Activated T-helper 17 cell treated with anti-CD3 and anti-CD28 coated beads, Interleukin-2, amount 50 U/mL, for 72 hours (primary cell): ENCODE results near the gene CDKAL1. TPM values are rescaled to one million over a fixed set of nuclear protein-coding genes. Genes with fewer than 3 reads are reported as not detected.
"Not testable (repeated sequence)": the region's sequence is repeated elsewhere in the genome, so short reads cannot be mapped to it uniquely, and the experiment has no call there.

Source experiments
- ATAC-seq: fragments of 150-1000 bp; cut with Tn5 transposase; replicated peaks from 2 replicates; pipeline ENCODE4 v1.10.0; 2021; ENCODE audit warnings: mild to moderate bottlenecking, moderate library complexity
- H3K27ac Mint-ChIP-seq: one replicate; pipeline ENCODE4 v1.8.0; 2022; ENCODE audit warnings: mixed read lengths
- H3K27me3 Mint-ChIP-seq: one replicate; pipeline ENCODE4 v1.8.0; 2022; ENCODE audit warnings: mixed read lengths
- H3K36me3 Mint-ChIP-seq: one replicate; pipeline ENCODE4 v1.8.0; 2022; ENCODE audit warnings: low read depth, mild to moderate bottlenecking, mixed read lengths
- H3K4me1 Mint-ChIP-seq: one replicate; pipeline ENCODE4 v1.8.0; 2022; ENCODE audit warnings: mixed read lengths
- H3K4me3 Mint-ChIP-seq: one replicate; pipeline ENCODE4 v1.8.0; 2022; ENCODE audit warnings: mild to moderate bottlenecking, mixed read lengths
- H3K9me3 Mint-ChIP-seq: one replicate; pipeline ENCODE4 v1.8.0; 2022; ENCODE audit warnings: mixed read lengths
- total RNA-seq, 2 donors: library from RNA; stranded (reverse); gene quantifications; one replicate each; pipeline ENCODE4 v1.2.3, GENCODE V29; 2022

The CDKAL1 gene
- total RNA-seq, 2 donors from 2014 or later, result 27.7 to 31.9 TPM

GRCh38 chr6:20569000-20569610 lies 34.8 kb downstream of the CDKAL1 start:
- H3K27me3 Mint-ChIP-seq, result no peaks in the 10 kb centered on the region
- H3K9me3 Mint-ChIP-seq, result no peaks in the 10 kb centered on the region
- H3K4me3 Mint-ChIP-seq, result no peak overlapping the region
- peaks cover 16% of the 10 kb centered on the region for H3K4me1 Mint-ChIP-seq
- no peak overlapping the region for H3K27ac Mint-ChIP-seq
- ATAC-seq, result no peak
- H3K36me3 Mint-ChIP-seq, result peaks cover 30% of the 10 kb centered on the region

DNA sequence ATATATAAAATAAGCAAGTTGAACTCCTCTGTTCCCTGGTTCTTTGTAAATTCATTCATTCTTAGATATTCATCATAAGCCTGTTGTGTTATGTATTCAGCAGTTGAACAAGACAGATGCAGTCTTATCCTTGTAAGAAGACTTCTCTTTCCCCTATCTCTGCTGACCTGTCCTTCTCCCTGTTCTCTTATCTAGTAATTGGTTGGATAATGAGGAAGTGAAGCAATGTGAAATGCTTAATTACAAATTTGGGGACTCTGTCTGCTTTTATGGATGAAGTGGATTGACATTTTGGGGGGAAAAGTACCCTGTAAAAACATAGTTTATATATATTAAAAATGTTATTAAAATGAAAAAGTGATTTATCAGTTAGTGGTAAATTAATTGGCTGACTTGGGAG lies 37.0 kb downstream of the CDKAL1 start:
- H3K9me3 Mint-ChIP-seq, result no peaks in the 10 kb centered on the region
- H3K36me3 Mint-ChIP-seq, result peaks cover 49% of the 10 kb centered on the region

GRCh38 chr6:20572288-20572687 lies 38.0 kb downstream of the CDKAL1 start:
- no peaks in the 10 kb centered on the region for H3K9me3 Mint-ChIP-seq
- peaks cover 53% of the 10 kb centered on the region for H3K36me3 Mint-ChIP-seq
- H3K4me3 Mint-ChIP-seq, result no peak overlapping the region
- H3K4me1 Mint-ChIP-seq, result peaks cover 10% of the 10 kb centered on the region
- H3K27me3 Mint-ChIP-seq, result no peaks in the 10 kb centered on the region
- ATAC-seq, result no peak
- H3K27ac Mint-ChIP-seq, result no peak overlapping the region

More for the DNA sequence above, 37.0 kb downstream of the CDKAL1 start:
- H3K4me3 Mint-ChIP-seq, result no peak overlapping the region
- H3K27ac Mint-ChIP-seq, result no peak overlapping the region
- no peaks in the 10 kb centered on the region for H3K27me3 Mint-ChIP-seq
- H3K4me1 Mint-ChIP-seq, result peaks cover 10% of the 10 kb centered on the region
- no peak for ATAC-seq

DNA sequence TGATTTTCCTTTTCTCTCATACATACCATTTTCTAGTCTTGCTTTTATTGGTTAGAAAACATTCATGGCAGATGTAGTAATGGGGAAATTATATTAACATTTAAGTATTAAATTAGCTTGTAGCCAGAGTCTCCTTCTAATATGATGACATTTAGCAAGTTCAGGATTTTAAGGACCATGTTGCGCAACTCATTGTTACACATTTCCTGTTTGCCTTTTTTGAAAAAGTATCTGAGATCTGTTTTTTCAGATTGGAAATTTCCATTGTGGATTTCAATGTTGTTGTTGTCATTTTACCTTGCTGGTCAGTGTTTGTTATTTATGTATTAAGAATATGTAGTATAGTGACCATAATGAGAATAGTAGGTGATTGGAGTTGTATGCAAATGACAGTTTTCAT lies 38.7 kb downstream of the CDKAL1 start:
- peaks cover 10% of the 10 kb centered on the region for H3K4me1 Mint-ChIP-seq
- no peaks in the 10 kb centered on the region for H3K9me3 Mint-ChIP-seq
- H3K4me3 Mint-ChIP-seq, result no peak overlapping the region
- ATAC-seq, result no peak
- H3K27ac Mint-ChIP-seq, result no peak overlapping the region
- peaks cover 55% of the 10 kb centered on the region for H3K36me3 Mint-ChIP-seq
- H3K27me3 Mint-ChIP-seq, result no peaks in the 10 kb centered on the region

DNA sequence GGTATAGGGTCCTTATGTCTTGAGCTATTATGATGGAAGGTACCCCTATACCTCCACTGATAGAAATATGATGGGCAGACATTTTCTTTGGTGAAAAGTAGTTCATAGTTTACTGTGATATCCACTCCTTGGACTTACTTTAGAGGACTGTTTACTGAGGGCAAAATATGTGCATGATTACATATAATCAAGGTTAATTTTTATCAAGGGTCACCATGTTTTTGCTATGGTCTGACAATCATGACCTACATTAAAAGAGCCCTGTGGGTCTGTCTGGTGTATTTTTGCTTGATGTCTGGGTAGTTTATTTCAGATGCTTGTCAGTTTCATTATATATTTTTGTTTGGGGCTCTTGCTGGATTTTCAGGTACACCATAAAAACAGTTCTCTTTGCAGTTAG lies 40.1 kb downstream of the CDKAL1 start:
- no peak overlapping the region for H3K4me3 Mint-ChIP-seq
- peaks cover 55% of the 10 kb centered on the region for H3K36me3 Mint-ChIP-seq
- H3K27me3 Mint-ChIP-seq, result no peaks in the 10 kb centered on the region
- no peak for ATAC-seq
- peaks cover 5% of the 10 kb centered on the region for H3K4me1 Mint-ChIP-seq
- H3K27ac Mint-ChIP-seq, result no peak overlapping the region
- no peaks in the 10 kb centered on the region for H3K9me3 Mint-ChIP-seq

DNA sequence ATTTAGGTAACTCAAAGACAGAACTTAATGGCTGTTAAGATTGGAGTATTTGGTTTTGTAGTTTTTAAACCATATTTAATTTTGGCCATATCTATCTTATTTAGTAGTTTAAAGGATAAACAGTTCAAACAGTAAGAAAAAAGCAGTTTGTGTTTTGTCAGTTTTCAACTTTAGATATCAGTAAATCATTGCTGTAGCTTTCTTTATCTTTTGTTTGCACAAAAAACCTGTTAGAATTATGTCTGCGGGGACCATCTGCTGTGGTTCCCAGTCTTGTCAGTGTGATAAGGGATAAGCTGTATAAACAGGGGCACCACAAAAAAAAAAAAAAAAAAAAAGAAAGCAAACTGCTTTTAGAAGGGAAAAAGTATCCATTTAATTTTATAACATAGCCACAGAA lies 40.9 kb downstream of the CDKAL1 start:
- peaks cover 57% of the 10 kb centered on the region for H3K36me3 Mint-ChIP-seq
- H3K27ac Mint-ChIP-seq, result no peak overlapping the region
- ATAC-seq, result no peak
- peaks cover 5% of the 10 kb centered on the region for H3K4me1 Mint-ChIP-seq
- no peak overlapping the region for H3K4me3 Mint-ChIP-seq
- no peaks in the 10 kb centered on the region for H3K27me3 Mint-ChIP-seq
- no peaks in the 10 kb centered on the region for H3K9me3 Mint-ChIP-seq

GRCh38 chr6:20575704-20576451 lies 41.6 kb downstream of the CDKAL1 start:
- no peak for ATAC-seq
- Mint-ChIP-seq H3K27ac (no peak overlapping the region), H3K4me1 (peaks cover 5% of the 10 kb centered on the region), H3K4me3 (no peak overlapping the region), H3K27me3 (no peaks in the 10 kb centered on the region), H3K9me3 (no peaks in the 10 kb centered on the region), H3K36me3 (peaks cover 62% of the 10 kb centered on the region)

DNA sequence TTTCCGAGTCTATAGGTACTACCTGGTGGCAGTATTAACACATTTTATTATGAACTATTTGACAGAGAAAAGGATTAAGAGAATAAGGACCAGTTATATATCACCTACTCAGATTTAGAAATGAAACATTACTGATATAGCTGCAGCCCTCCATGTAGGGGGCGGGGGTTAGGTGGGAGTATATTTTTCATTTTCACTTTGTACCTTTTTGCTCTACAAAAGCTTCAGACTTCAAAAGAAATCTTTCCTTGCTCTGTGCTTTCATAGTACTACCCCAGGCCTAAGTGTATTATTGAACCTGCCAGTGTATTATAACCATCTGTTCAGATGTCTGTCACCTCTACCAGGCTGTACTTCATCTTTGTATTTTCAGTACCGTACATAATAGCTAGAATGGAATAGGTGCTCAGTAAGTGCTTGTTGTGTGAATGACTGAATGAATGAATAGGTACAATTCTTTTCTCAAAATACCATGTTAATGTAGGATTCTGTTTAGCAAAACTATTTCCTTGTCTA lies 43.0 kb downstream of the CDKAL1 start:
- ATAC-seq, result no peak
- H3K27me3 Mint-ChIP-seq, result no peaks in the 10 kb centered on the region
- H3K27ac Mint-ChIP-seq, result no peak overlapping the region
- H3K4me1 Mint-ChIP-seq, result peaks cover 1% of the 10 kb centered on the region
- peaks cover 62% of the 10 kb centered on the region for H3K36me3 Mint-ChIP-seq
- H3K4me3 Mint-ChIP-seq, result no peak overlapping the region
- H3K9me3 Mint-ChIP-seq, result no peaks in the 10 kb centered on the region

DNA sequence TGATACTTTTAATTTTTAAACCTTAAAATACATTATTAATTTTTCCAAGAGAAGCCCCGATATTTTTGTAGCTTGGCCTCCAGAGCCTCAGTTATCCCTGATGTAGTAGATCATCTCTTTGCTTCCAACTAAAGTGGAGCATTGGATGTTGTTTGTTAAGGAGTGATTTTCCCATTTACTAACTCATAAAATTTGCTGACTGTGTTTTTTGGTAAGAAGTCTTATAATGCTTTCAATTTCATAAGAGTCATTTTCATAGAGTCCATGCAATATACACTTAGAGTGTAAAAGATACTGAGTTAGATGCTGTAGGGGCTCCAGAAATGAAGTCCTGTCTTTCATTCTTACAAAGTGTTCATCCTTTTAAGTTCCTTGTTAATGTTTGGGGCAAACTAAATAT lies 46.8 kb downstream of the CDKAL1 start:
- no peak overlapping the region for H3K27ac Mint-ChIP-seq
- peaks cover 70% of the 10 kb centered on the region for H3K36me3 Mint-ChIP-seq
- H3K4me3 Mint-ChIP-seq, result no peak overlapping the region
- no peaks in the 10 kb centered on the region for H3K27me3 Mint-ChIP-seq
- H3K4me1 Mint-ChIP-seq, result peaks cover 18% of the 10 kb centered on the region
- no peak for ATAC-seq
- H3K9me3 Mint-ChIP-seq, result no peaks in the 10 kb centered on the region

DNA sequence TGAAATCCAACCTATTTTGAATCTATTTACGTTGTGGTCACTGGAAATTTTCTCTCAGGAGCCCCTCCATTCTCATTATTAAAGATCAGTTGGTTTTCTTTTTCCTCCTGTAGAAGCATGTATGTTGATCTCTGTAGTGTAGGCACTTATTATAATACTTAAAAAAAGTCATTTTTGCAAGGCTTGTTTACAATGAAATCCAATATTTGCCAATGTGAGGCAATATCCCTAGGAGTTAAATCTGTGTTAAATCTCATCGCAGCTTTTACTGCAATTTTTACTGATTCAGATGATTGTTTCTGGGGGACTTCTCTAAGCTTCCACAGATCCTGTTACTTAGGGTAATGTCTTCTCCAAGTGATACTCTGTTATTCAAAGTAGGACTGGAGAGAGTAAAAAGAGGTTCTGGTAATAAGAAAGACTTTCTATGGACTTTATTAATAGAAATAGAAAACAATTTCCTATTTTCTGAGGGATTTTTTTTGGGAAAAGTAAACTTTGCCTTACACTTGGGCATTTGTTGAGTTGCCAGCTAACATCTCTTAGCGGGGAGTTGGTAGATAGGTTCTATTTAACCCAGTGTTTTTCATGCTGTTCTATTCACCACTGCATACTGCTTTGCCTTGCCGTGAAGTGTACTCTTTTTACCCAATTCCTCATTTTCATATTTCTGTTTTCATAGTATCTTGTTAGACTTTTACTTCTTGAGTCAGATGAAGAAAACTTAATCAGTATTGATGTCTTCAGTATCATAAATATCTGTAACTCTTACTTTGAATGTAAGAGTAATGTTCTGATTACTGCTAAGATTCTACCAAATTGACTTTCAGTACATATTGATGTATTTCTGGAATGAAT lies 48.6 kb downstream of the CDKAL1 start:
- peak overlapping the region; percentile 12 for H3K27ac Mint-ChIP-seq
- H3K27me3 Mint-ChIP-seq, result no peaks in the 10 kb centered on the region
- H3K4me3 Mint-ChIP-seq, result peak overlapping the region; percentile 8
- H3K36me3 Mint-ChIP-seq, result peaks cover 56% of the 10 kb centered on the region
- ATAC-seq, result peak; percentile 86
- no peaks in the 10 kb centered on the region for H3K9me3 Mint-ChIP-seq
- H3K4me1 Mint-ChIP-seq, result peaks cover 18% of the 10 kb centered on the region

- no peak for ATAC-seq
- H3K36me3 Mint-ChIP-seq, result peaks cover 50% of the 10 kb centered on the region
- H3K4me1 Mint-ChIP-seq, result peaks cover 18% of the 10 kb centered on the region
- no peaks in the 10 kb centered on the region for H3K27me3 Mint-ChIP-seq
- H3K9me3 Mint-ChIP-seq, result no peaks in the 10 kb centered on the region
- H3K4me3 Mint-ChIP-seq, result peak overlapping the region; percentile 8
- peak overlapping the region; percentile 12 for H3K27ac Mint-ChIP-seq
Measured at GRCh38 chr6:20583444-20583800, 49.2 kb downstream of the CDKAL1 start.

- peaks cover 18% of the 10 kb centered on the region for H3K4me1 Mint-ChIP-seq
- peaks cover 42% of the 10 kb centered on the region for H3K36me3 Mint-ChIP-seq
- peak; percentile 27 for ATAC-seq
- H3K27ac Mint-ChIP-seq, result peak overlapping the region; percentile 23
- H3K27me3 Mint-ChIP-seq, result no peaks in the 10 kb centered on the region
- no peak overlapping the region for H3K4me3 Mint-ChIP-seq
- H3K9me3 Mint-ChIP-seq, result no peaks in the 10 kb centered on the region
Measured at GRCh38 chr6:20584100-20584731, 50.0 kb downstream of the CDKAL1 start.

- Mint-ChIP-seq H3K4me3 (no peak overlapping the region), H3K27ac (no peak overlapping the region), H3K4me1 (peaks cover 16% of the 10 kb centered on the region), H3K36me3 (peaks cover 58% of the 10 kb centered on the region), H3K27me3 (no peaks in the 10 kb centered on the region), H3K9me3 (peaks cover 6% of the 10 kb centered on the region)
- ATAC-seq, result no peak
Measured at GRCh38 chr6:20589266-20589665, 55.0 kb downstream of the CDKAL1 start.

- H3K27me3 Mint-ChIP-seq, H3K4me3 Mint-ChIP-seq: not testable (repeated sequence)
Measured at GRCh38 chr6:20590476-20590875, 56.2 kb downstream of the CDKAL1 start.

More at GRCh38 chr6:20590476-20590875, 56.2 kb downstream of the CDKAL1 start:
- not testable (repeated sequence) for H3K9me3 Mint-ChIP-seq, ATAC-seq, H3K27ac Mint-ChIP-seq
- Mint-ChIP-seq H3K4me1 (peaks cover 11% of the 10 kb centered on the region), H3K36me3 (peaks cover 58% of the 10 kb centered on the region)
